Measurements from ENCODE around the gene EPS8L2. TPM values are rescaled to one million over a fixed set of nuclear protein-coding genes. Genes with fewer than 3 reads are reported as not detected.

EPS8L2 gene
- total and polyA plus RNA-seq, 8 donors: 52.5 to 190 (median 80.7) TPM

- Histone ChIP-seq H3K4me3 (no peak overlapping the region), H3K4me1 (no peaks in the 10 kb centered on the region), H3K9me3 (no peaks in the 10 kb centered on the region), H3K36me3 (peaks cover 0 to 87% of the 10 kb centered on the region in 2 donors), H3K27ac (no peak overlapping the region), H3K27me3 (no peaks in the 10 kb centered on the region)
- ATAC-seq: no peak
- intact Hi-C loops (cut with DNase I): no loop called here
- no peak for DNase-seq
- TF ChIP-seq, protein P1, sequence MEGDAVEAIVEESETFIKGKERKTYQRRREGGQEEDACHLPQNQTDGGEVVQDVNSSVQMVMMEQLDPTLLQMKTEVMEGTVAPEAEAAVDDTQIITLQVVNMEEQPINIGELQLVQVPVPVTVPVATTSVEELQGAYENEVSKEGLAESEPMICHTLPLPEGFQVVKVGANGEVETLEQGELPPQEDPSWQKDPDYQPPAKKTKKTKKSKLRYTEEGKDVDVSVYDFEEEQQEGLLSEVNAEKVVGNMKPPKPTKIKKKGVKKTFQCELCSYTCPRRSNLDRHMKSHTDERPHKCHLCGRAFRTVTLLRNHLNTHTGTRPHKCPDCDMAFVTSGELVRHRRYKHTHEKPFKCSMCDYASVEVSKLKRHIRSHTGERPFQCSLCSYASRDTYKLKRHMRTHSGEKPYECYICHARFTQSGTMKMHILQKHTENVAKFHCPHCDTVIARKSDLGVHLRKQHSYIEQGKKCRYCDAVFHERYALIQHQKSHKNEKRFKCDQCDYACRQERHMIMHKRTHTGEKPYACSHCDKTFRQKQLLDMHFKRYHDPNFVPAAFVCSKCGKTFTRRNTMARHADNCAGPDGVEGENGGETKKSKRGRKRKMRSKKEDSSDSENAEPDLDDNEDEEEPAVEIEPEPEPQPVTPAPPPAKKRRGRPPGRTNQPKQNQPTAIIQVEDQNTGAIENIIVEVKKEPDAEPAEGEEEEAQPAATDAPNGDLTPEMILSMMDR (IDR thresholded peaks at IDR 0.05): no peak
Observed at GRCh38 chr11:679271-680207, 26.5 kb upstream of the EPS8L2 start.

DNA sequence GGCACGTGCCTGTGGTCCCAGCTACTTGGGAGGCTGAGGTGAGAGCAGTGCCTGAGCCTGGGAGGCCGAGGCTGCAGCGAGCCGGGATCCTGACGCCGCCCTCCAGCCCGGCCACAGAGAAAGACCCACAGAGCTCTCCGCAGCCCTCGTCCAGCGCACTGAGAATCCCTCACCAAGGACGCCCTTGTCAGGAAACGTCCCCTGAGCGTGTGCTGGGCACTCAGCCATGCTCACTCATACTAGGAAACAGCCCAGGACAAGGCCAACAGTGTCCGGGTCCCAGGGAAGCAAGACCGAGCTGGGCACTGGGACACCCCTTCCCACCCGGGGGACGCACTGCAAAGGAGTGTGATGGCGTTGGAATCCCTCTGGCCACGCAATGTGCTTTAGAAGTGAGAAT is 25.6 kb upstream of the EPS8L2 start:
- Histone ChIP-seq H3K36me3 (peaks cover 0 to 87% of the 10 kb centered on the region in 2 donors), H3K4me1 (no peaks in the 10 kb centered on the region), H3K4me3 (no peak overlapping the region), H3K9me3 (no peaks in the 10 kb centered on the region), H3K27me3 (no peaks in the 10 kb centered on the region), H3K27ac (no peak overlapping the region)
- no peak for DNase-seq
- no peak for ATAC-seq
- TF ChIP-seq, protein P1 (IDR thresholded peaks at IDR 0.05): no peak
- intact Hi-C loops (cut with DNase I): no loop called here

DNA sequence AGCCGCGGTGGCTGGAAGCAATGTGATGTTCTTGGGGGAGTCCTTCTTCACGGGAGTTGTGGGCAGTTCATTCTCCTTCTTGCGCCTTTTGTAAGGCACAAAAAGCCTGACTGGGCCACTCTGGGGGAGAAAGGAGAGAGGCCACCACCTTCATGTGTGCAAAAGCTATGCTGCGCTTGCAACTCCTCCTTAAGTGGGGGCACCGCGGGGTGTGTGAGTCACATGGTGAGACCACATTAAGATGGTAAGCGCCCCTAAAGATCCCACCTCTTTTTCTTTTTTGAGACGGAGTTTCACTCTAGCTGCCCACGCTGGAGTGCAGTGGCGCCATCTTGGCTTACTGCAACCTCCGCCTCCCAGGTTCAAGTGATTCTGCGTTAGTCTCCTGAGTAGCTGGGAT is 25.1 kb upstream of the EPS8L2 start:
- ATAC-seq: no peak
- Histone ChIP-seq H3K27me3 (no peaks in the 10 kb centered on the region), H3K27ac (no peak overlapping the region), H3K4me1 (no peaks in the 10 kb centered on the region), H3K36me3 (peaks cover 0 to 90% of the 10 kb centered on the region in 2 donors), H3K4me3 (no peak overlapping the region), H3K9me3 (no peaks in the 10 kb centered on the region)
- DNase-seq: peak in 1 of 4 donors; percentile 50
- TF ChIP-seq, protein P1 (IDR thresholded peaks at IDR 0.05): no peak
- intact Hi-C loops (cut with DNase I): no loop called here

- intact Hi-C loops (cut with DNase I): no loop called here
- TF ChIP-seq, protein P1 (IDR thresholded peaks at IDR 0.05): no peak
- Histone ChIP-seq H3K27me3 (no peaks in the 10 kb centered on the region), H3K9me3 (no peaks in the 10 kb centered on the region), H3K4me3 (no peak overlapping the region), H3K27ac (no peak overlapping the region), H3K36me3 (peaks cover 0 to 89% of the 10 kb centered on the region in 2 donors), H3K4me1 (peaks cover 0 to 5% of the 10 kb centered on the region in 2 donors)
- DNase-seq (no peak), ATAC-seq (no peak)
Observed at GRCh38 chr11:686451-687243, 19.4 kb upstream of the EPS8L2 start.

- intact Hi-C loops (cut with DNase I): no loop called here
- H3K27me3 ChIP-seq: no peaks in the 10 kb centered on the region
- no peak for DNase-seq
- TF ChIP-seq, protein P1 (IDR thresholded peaks at IDR 0.05): no peak
- no peak overlapping the region for H3K4me3 ChIP-seq
- H3K36me3 ChIP-seq: peaks cover 0 to 78% of the 10 kb centered on the region in 2 donors
- H3K4me1 ChIP-seq: peaks cover 0 to 5% of the 10 kb centered on the region in 2 donors
- no peak for ATAC-seq
- H3K27ac ChIP-seq: no peak overlapping the region
- no peaks in the 10 kb centered on the region for H3K9me3 ChIP-seq
Observed at GRCh38 chr11:687751-688150, 18.3 kb upstream of the EPS8L2 start.
